ENCODE data around the gene TPM2.

DNA sequence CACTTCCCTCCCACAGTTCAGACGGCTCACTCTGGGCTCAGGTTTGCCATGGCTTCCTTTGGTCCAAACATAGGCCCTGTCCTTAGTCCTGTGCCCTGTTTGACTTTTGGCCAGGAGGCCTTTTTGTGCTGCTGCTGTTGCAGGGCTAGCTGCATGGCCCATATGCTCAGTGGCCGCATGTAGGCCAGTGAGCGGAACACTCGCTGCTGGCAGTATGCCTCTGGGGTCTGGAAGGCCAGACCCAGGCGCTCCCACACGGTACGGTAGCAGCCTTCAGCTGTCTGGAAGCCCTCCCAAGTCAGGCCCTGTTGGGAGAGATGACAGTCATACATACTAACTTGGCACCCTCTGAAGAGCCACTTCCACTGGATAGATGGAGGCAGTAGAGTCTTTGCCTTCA, 47.4 kb upstream of the TPM2 start:
- TF ChIP-seq, protein P1, sequence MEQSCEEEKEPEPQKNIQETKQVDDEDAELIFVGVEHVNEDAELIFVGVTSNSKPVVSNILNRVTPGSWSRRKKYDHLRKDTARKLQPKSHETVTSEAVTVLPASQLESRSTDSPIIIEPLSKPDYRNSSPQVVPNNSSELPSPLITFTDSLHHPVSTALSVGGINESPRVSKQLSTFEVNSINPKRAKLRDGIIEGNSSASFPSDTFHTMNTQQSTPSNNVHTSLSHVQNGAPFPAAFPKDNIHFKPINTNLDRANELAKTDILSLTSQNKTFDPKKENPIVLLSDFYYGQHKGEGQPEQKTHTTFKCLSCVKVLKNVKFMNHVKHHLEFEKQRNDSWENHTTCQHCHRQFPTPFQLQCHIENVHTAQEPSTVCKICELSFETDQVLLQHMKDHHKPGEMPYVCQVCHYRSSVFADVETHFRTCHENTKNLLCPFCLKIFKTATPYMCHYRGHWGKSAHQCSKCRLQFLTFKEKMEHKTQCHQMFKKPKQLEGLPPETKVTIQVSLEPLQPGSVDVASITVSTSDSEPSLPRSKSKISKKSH (CRISPR knock-in tag; IDR thresholded peaks at IDR 0.05): no peak
- TF ChIP-seq MYNN (IDR thresholded peaks at IDR 0.05): no peak
- no peak for TF ChIP-seq MYNN (CRISPR knock-in tag; IDR thresholded peaks at IDR 0.05)
- no peak for TF ChIP-seq ATF1 (CRISPR knock-in tag; IDR thresholded peaks at IDR 0.05)
- no peak for TF ChIP-seq ATF1 (tag; IDR thresholded peaks at IDR 0.05)
- TF ChIP-seq TAF15 (IDR thresholded peaks at IDR 0.05; ENCODE audit: low read depth, low read length): no peak
- no peak for TF ChIP-seq PHF8 (IDR thresholded peaks at IDR 0.05; ENCODE audit: borderline replicate concordance, low read length)
- no peak for TF ChIP-seq DIDO1 (tag; IDR thresholded peaks at IDR 0.05; ENCODE audit: low read depth)
- TF ChIP-seq NRF1 (conservative IDR thresholded peaks at IDR 0.05 in 1 of 2, IDR thresholded peaks at IDR 0.05 in 1 of 2): no peak
- TF ChIP-seq SRSF9 (IDR thresholded peaks at IDR 0.05; ENCODE audit: borderline replicate concordance, low read depth, low read length): no peak
